ENCODE results near the gene APOO. TPM values are rescaled to one million over a fixed set of nuclear protein-coding genes. Genes with fewer than 3 reads are reported as not detected.

APOO gene
- total RNA-seq, 1 donor: 13.0 TPM

DNA sequence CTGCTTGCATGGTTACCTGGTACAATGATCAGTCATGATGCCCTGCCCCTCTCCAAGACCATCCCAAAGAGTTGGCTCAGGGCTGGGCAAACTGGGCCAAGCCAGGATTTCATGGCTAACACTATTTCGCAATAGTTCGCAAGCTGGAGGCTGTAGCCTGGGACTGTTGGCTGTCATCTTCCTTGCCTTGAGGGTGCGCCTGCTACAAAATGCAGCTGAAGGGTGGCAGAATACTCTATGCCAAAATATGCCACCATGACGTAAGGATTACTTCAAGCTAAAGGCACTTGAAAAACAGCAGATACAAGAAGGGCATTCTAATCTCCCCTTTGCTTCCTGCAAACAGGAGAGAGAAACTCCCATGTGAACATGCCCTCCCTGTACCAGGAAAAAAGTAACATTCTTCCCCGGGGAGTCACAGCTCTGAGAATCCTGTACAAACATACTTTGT lies 103.8 kb downstream of the APOO start:
- DNase-seq (ENCODE audit: low read depth): peak; percentile 83
- TF ChIP-seq CTCF (IDR thresholded peaks at IDR 0.05; ENCODE audit: insufficient read depth, low read depth, low read length): no peak
- H3K4me3 ChIP-seq (ENCODE audit: low read depth, low read length): no peak overlapping the region

DNA sequence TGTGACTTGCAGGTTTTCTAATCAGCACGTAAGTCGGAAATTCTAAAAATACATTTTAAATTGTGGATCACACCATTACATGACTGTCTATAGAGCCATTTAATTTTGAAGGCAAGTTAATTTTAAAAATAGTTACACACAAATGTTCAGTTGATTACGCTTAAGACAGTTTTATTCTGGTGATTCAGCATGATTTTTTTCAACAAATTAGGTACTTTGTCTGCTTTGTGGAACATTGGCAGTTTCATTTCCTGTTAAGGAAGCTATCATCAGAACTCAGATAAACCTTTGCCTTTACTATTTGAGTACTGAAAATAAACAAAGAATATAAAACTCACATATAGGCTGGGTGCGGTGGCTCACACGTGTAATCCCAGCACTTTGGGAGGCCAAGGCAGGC lies 105.3 kb downstream of the APOO start:
- TF ChIP-seq CTCF (IDR thresholded peaks at IDR 0.05; ENCODE audit: insufficient read depth, low read depth, low read length): no peak
- H3K4me3 ChIP-seq (ENCODE audit: low read depth, low read length): no peak overlapping the region
- no peak for DNase-seq (ENCODE audit: low read depth)

GRCh38 chrX:23799469-23800065 lies 108.2 kb downstream of the APOO start:
- no peak overlapping the region for H3K4me3 ChIP-seq (ENCODE audit: low read depth, low read length)
- TF ChIP-seq CTCF (IDR thresholded peaks at IDR 0.05; ENCODE audit: insufficient read depth, low read depth, low read length): no peak
- peak; percentile 80 for DNase-seq (ENCODE audit: low read depth)

DNA sequence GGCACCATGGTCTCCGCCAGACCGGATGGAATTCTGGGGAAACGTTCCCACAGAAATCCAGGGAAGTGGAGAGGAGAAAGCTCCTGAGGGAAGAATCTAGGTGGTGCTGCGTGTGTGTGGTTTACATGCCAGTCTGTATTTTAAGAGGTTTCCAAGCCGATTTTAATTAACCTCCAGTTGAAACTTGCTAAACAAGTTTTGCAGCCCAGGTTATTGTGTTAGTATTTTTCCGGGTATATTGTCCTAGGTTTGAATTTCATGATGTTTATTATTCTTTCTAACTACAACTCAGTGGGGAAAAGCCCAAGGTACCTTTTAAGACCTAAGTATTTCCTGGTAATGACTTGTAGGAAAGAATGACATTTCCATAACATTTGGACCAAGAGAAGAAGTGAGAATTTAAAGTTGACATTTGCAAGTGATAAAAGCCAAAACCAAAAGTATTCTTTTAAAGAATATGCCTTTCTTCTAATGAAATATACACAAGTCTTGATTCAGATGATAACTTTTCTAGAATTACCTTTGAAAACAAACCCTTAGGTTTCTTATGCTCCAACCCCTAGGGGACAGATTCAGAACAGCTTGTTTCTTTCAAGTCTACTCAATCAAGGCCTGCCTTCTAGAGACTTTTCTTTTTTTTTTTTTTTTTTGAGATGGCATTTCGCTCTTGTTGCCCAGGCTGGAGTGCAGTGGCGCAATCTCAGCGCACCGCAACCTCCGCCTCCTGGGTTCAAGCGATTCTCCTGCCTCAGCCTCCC lies 110.2 kb downstream of the APOO start:
- no peak for TF ChIP-seq CTCF (IDR thresholded peaks at IDR 0.05; ENCODE audit: insufficient read depth, low read depth, low read length)
- DNase-seq (ENCODE audit: low read depth): no peak
- no peak overlapping the region for H3K4me3 ChIP-seq (ENCODE audit: low read depth, low read length)

DNA sequence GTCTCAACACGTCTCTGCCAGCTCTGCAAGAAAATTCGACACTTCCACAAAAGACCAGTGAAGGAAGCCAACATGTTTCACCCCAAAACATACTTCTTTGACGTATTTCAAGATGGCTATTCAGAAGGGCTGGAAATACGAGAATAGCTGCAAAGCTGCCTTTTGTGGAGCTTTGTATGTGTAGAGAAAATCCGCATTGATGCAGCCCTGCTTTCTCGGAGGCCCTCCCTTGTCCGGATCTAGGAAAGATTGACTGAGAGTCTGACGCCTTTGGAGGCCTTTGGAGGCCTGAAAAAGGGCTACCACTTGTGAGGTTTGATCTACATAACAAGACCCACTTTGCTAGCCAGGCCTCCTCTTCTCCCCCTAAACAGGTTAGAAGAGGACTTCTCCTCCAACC lies 112.5 kb downstream of the APOO start:
- no peak overlapping the region for H3K4me3 ChIP-seq (ENCODE audit: low read depth, low read length)

DNA sequence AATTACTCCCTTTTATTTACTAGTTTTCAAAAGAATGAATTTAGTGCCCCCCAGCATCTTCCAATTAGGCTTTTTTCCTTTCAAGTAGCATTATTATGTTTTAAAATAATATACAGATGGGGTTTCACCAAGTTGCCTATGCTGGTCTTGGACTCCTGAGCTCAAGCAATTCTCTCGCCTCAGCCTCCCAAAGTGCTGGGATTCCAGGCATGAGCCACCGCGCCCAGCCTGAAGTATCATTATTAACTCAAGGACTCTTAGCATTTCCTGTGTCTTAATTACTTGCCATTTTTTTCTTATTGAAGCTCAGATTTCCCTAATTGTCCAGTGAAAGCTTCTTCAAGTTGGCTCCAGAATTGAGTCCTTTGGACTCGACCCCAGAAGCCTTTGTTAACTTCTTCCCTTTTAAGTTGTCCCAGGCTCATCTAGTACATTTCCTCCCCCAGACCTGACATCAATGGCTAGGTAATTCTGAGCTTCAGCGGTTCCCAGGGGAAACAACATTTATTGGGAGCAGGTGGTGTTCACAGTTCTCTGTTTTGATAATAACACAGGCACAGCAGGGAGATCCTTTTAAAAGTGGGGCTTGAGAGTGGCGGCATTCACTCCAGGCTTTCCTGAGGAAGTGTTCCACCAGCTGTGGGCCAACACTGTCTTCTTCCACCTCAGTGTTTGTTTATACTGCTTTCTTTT lies 114.7 kb downstream of the APOO start:
- DNase-seq (ENCODE audit: low read depth): no peak
- H3K4me3 ChIP-seq (ENCODE audit: low read depth, low read length): no peak overlapping the region
- TF ChIP-seq CTCF (IDR thresholded peaks at IDR 0.05; ENCODE audit: insufficient read depth, low read depth, low read length): no peak

More for the DNA sequence above, 112.5 kb downstream of the APOO start:
- no peak for TF ChIP-seq CTCF (IDR thresholded peaks at IDR 0.05; ENCODE audit: insufficient read depth, low read depth, low read length)
- DNase-seq (ENCODE audit: low read depth): no peak
